HAP-1 (cell line): ENCODE results near the gene RIMBP3C.
"Not testable (repeated sequence)": the region's sequence is repeated elsewhere in the genome, so short reads cannot be mapped to it uniquely, and the experiment has no call there.

Experiments used
- DNase-seq, 2 experiments: peaks; one replicate each; pipeline ENCODE4 v3.0.0-alpha.2; 2016 to 2020; ENCODE audit warnings: low spot score in 2 of 2
- H3K27me3 ChIP-seq: fragments of 250-450 bp; sonication (Bioruptor Pico); 2 replicates; pipeline ENCODE4 v1.5.1; 2020; ENCODE audit warnings: low read depth, mild to moderate bottlenecking, moderate library complexity
- H3K36me3 ChIP-seq: fragments of 250-450 bp; sonication (Bioruptor Pico); replicated peaks from 2 replicates; pipeline ENCODE4 v1.5.1; 2020; ENCODE audit warnings: mild to moderate bottlenecking
- H3K4me1 ChIP-seq: fragments of 250-450 bp; sonication (Bioruptor Pico); 2 replicates; pipeline ENCODE4 v1.5.1; 2020; ENCODE audit warnings: mild to moderate bottlenecking
- H3K4me3 ChIP-seq: fragments of 250-450 bp; sonication (Bioruptor Pico); 2 replicates; pipeline ENCODE4 v1.5.1; 2020; ENCODE audit warnings: mild to moderate bottlenecking, moderate library complexity
- H3K9me3 ChIP-seq: fragments of 250-450 bp; sonication (Bioruptor Pico); 2 replicates; pipeline ENCODE4 v1.5.1; 2020; ENCODE audit warnings: mild to moderate bottlenecking, moderate library complexity
- in situ Hi-C: fragments of 300-500 bp; cut with MboI; formaldehyde crosslinking; loops from 3 replicates; pipeline ENCODE4 v1.14.3; 2020; ENCODE audit warnings: low sequenced_read_pairs, inconsistent platforms, mixed read lengths

The RIMBP3C gene

GRCh38 chr22:21582801-21583740, 31.8 kb upstream of the RIMBP3C start:
- Histone ChIP-seq H3K4me3 (no peak overlapping the region), H3K36me3 (peaks cover 15% of the 10 kb centered on the region), H3K27me3 (no peaks in the 10 kb centered on the region), H3K4me1 (no peaks in the 10 kb centered on the region), H3K9me3 (no peaks in the 10 kb centered on the region)
- in situ Hi-C loops = no loop called here
- no peak for DNase-seq

DNA sequence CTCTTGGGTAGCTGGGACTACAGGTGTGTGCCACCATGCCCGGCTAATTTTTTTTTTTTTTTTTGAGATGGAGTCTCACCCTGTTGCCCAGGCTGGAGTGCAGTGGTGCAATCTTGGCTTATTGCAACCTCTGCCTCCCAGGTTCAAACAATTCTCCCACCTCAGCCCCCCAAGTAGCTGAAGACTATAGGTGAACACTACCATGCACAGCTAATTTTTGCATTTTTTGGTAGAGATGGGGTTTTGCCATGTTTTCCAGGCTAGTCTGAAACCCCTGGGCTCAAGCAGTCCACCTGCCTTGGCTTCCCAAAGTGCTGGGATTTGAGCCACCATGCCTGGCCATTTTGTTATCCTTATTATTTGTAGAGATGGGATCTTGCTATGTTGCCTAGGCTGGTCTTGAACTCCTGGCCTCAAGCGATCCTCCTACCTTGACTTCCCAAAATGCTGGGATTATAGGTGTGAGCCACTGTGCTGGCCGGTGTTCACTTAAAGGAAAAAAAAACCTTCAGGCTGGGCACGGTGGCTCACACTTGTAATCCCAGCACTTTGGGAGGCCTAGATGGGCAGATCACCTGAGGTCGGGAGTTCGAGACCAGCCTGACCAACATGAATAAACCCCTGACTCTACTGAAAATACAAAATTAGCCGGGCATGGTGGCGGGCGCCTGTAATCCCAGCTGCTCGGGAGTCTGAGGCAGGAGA, 29.9 kb upstream of the RIMBP3C start:
- DNase-seq, H3K4me1 ChIP-seq, H3K27me3 ChIP-seq, in situ Hi-C loops, H3K9me3 ChIP-seq, H3K4me3 ChIP-seq: not testable (repeated sequence)
- H3K36me3 ChIP-seq = peaks cover 12% of the 10 kb centered on the region

DNA sequence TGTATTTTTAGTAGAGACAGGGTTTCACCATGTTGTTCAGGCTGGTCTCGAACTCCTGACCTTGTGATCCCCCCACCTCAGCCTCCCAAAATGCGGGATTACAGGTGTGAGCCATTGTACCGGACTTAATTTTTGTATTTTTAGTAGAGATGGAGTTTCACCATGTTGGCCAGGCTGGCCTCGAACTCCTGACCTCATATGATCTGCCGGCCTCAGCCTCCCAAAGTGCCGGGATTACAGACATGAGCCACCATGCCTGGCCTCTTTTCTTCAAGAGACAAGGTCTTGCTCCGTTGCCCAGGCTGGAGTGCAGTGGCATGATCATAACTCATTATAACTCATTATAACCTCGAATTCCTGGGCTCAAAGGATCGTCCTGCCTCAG, 29.4 kb upstream of the RIMBP3C start:
- DNase-seq, H3K4me1 ChIP-seq, H3K4me3 ChIP-seq, in situ Hi-C loops, H3K27me3 ChIP-seq, H3K9me3 ChIP-seq, H3K36me3 ChIP-seq: not testable (repeated sequence)

DNA sequence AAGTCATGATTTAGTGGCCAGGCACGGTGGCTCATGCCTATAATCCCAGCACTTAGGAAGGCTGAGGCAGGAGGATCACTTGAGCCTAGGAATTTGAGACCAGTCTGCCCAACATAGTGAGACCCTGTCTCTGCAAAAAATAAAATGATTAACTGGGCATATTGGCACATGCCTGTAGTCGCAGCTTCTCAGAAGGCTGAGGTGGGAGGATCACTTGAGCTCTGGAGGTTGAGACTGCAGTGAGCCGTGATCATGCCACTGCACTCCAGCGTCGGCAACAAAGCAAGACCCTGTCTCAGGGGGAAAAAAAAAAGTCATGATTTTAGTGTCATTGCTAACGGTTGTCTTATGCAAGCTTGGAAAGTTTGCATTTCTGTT, 28.2 kb upstream of the RIMBP3C start:
- in situ Hi-C loops = no loop called here
- Histone ChIP-seq H3K4me3 (no peak overlapping the region), H3K9me3 (no peaks in the 10 kb centered on the region), H3K27me3 (no peaks in the 10 kb centered on the region), H3K36me3 (peaks cover 8% of the 10 kb centered on the region), H3K4me1 (no peaks in the 10 kb centered on the region; the same call in 1 of the 2 replicates)
- DNase-seq = no peak

DNA sequence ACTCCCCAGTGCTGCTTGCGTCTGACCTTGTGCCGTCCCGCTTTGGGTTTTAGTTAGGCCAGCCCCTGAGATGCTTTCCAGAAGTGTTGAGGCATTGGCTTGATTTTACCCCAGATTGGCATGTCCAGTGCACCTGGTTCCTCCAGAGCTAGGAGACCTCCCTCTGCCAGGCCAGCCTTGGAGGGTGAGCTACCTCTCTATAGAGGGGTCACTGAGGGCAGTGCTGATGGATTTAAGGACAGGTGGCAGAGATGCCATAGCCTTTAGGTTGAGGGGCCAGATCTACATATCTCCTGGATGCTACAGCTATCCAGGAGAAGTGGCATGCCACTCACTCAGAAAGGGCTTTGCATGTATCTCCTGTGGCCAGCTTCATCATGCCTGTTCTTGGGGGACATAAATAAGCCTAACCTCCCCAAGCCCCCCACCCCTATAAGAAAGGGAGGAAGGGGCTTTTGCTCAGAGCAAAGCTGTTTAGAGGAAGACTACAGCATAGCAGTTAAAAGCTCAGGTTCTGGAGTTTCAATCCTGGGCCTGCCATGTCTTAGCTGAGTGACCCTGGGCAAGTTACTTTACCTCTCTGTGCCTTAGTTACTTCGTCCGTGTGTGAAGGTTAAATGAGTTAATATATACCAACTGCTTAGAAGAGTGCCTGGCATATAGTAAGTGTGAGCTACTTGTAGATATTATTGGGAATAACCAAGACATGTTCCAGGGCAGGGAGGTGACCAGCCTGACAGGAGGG, 22.7 kb upstream of the RIMBP3C start:
- DNase-seq = no peak
- in situ Hi-C loops = no loop called here
- peaks cover 17% of the 10 kb centered on the region for H3K4me1 ChIP-seq

GRCh38 chr22:21573293-21573734, 22.1 kb upstream of the RIMBP3C start:
- Histone ChIP-seq H3K4me1 (peaks cover 17% of the 10 kb centered on the region), H3K36me3 (peaks cover 3% of the 10 kb centered on the region; the same call in 1 of the 2 replicates), H3K27me3 (no peaks in the 10 kb centered on the region), H3K4me3 (no peak overlapping the region), H3K9me3 (no peaks in the 10 kb centered on the region)
- in situ Hi-C loops = no loop called here
- DNase-seq = no peak

More for the DNA sequence above, 22.7 kb upstream of the RIMBP3C start:
- Histone ChIP-seq H3K4me3 (no peak overlapping the region), H3K27me3 (no peaks in the 10 kb centered on the region), H3K9me3 (no peaks in the 10 kb centered on the region), H3K36me3 (peaks cover 3% of the 10 kb centered on the region; the same call in 1 of the 2 replicates)

DNA sequence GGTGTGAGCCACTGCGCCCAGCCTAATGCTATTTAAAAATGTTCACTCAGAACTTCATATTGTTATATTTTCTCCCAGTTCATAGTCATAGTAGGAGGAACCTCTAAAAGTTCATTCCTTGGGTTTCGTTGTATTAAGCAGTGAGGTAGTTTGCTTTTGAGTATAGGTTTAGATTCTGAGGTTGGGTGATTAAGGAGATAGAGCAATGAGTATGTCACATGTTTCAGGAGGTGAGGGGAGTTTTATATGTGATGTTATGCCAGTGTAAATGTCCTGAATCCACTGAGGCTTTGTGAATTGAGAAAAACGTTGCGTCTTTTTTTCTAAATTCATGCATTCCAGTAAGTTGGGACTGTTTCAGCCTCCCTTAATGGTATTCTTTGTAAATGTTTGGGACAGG, 20.4 kb upstream of the RIMBP3C start:
- no peaks in the 10 kb centered on the region for H3K27me3 ChIP-seq
- in situ Hi-C loops = no loop called here
- H3K4me3 ChIP-seq = no peak overlapping the region
- H3K36me3 ChIP-seq = peaks cover 9% of the 10 kb centered on the region
- H3K4me1 ChIP-seq = peaks cover 17% of the 10 kb centered on the region
- H3K9me3 ChIP-seq = no peaks in the 10 kb centered on the region
- DNase-seq = no peak

- in situ Hi-C loops = no loop called here
- Histone ChIP-seq H3K4me3 (peak overlapping the region; percentile 94; the same call in 1 of the 2 replicates), H3K4me1 (peaks cover 17% of the 10 kb centered on the region), H3K27me3 (no peaks in the 10 kb centered on the region), H3K9me3 (no peaks in the 10 kb centered on the region), H3K36me3 (peaks cover 9% of the 10 kb centered on the region)
- peak in 1 of 2 experiments; percentile 20 for DNase-seq
Measured at GRCh38 chr22:21570398-21570797, 19.1 kb upstream of the RIMBP3C start.

DNA sequence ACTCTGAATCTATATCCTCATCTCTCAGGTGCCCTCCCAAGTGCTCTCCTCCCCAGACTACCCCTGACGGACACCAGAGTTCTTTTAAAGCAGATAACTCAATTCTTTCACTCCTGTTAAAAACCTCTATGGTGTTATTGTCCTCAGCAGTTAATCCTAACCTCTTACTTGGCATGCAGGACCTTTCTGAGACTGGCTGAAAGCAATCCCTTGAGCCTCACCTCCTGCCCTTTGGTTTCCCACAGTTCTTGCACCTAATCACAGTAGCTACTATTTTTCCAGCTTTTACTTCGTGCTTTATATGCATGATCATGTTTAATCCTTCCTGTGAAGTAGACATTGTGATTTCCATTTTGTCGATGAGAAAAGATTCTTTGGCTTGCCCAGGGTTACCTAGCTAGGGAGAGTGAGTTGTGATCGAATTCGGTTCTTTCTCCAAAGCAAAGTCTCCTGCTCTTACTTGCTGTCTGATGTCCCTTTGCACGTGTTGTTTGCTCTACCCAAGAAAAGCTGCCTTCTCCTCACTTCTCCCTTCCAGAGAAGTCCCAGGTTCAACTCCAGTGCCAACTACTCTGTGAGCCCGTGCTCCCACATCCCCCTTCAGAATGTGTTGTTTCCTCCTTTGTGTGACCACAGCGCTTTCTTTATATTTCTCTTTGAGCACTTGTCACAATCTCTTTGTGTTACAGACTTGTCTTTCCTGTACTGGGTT, 18.4 kb upstream of the RIMBP3C start:
- in situ Hi-C loops = no loop called here
- no peaks in the 10 kb centered on the region for H3K9me3 ChIP-seq
- DNase-seq = peak; percentile 34 to 55
- H3K36me3 ChIP-seq = peaks cover 9% of the 10 kb centered on the region
- H3K4me3 ChIP-seq = peak overlapping the region; percentile 94
- no peaks in the 10 kb centered on the region for H3K27me3 ChIP-seq
- H3K4me1 ChIP-seq = peaks cover 17% of the 10 kb centered on the region

DNA sequence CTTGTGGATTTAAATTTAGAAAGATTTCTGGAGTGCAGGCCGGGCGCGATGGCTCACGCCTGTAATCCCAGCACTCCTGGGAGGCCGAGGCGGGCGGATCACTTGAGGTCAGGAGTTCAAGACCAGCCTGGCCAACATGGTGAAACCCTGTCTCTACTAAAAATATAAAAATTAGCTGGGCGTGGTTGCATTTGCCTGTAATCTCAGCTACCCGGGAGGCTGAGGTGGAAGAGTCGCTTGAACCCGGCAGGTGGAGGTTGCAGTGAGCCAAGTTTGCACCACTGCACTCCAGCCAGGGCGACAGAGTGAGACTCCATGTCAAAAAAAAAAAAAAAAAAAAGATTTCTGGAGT, 17.8 kb upstream of the RIMBP3C start:
- DNase-seq, H3K36me3 ChIP-seq, in situ Hi-C loops, H3K9me3 ChIP-seq, H3K27me3 ChIP-seq: not testable (repeated sequence)
- Histone ChIP-seq H3K4me1 (peaks cover 17% of the 10 kb centered on the region), H3K4me3 (peak overlapping the region; percentile 94)

DNA sequence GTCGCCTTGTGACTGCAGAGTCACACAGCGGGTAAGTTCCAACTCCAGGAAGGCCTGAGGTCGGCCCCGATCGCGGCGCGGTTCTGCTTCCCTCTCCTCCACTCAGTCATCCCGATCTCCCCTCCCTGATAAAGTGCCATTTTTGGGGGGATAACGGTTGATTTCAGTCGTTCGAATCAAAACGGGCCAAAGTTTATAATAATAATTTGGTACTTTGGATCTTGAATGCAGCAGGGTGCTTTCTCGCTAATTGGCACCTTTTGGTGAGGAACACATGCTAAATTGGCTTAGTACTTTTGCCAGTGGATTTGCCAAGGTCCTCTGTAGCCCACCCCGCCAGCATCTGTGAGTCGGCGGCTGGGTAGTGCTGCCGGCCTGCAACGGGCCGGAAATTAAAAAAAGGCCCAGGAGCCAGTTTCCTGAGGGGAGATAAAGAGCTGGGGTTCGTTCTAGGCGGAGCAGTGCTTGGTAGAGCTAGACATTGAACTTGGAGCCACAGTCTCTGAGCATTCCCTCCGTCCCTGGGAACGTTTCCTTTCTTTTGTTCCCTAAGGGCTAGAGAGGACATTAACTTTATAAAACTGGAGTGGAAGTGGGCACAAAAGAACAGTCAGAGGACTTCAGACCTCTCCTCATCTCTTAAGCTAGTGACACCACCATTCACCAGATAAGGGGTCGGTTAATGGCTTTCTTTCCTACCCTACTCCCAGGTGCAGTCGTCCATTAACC, 17.2 kb upstream of the RIMBP3C start:
- Histone ChIP-seq H3K4me3 (peak overlapping the region; percentile 94), H3K4me1 (peaks cover 17% of the 10 kb centered on the region), H3K27me3 (no peaks in the 10 kb centered on the region), H3K36me3 (peaks cover 9% of the 10 kb centered on the region), H3K9me3 (no peaks in the 10 kb centered on the region)
- DNase-seq = peak; percentile 39
- in situ Hi-C loops = no loop called here

- Histone ChIP-seq H3K9me3 (no peaks in the 10 kb centered on the region), H3K4me1 (peaks cover 17% of the 10 kb centered on the region), H3K36me3 (peaks cover 9% of the 10 kb centered on the region), H3K4me3 (peak within 1 kb of the TSS; percentile 94), H3K27me3 (no peaks in the 10 kb centered on the region)
- DNase-seq = peak; percentile 56 to 92
- in situ Hi-C loops = no loop called here
Measured at GRCh38 chr22:21567456-21568346, 16.4 kb upstream of the RIMBP3C start, which contains the start of gene UBE2L3. Gene UBE2L3, plus strand, starts transcription at chr22:21567714. Its CDS starts 31 bp downstream, at chr22:21567745.
